HG03196 (cell line): ENCODE results near the gene ZFAND2A.
"Not testable (repeated sequence)": the region's sequence is repeated elsewhere in the genome, so short reads cannot be mapped to it uniquely, and the experiment has no call there.

Experiments used
- ATAC-seq: cut with Tn5 transposase; IDR thresholded peaks from one replicate; pipeline ENCODE4 v1.9.1; 2021; ENCODE audit not compliant: unreplicated experiment

Gene ZFAND2A

GRCh38 chr7:1175597-1175966 is 15.6 kb upstream of the ZFAND2A start:
- ATAC-seq, result no peak

GRCh38 chr7:1174881-1175596 is 15.0 kb upstream of the ZFAND2A start:
- ATAC-seq, result no peak

- ATAC-seq, result no peak
These were observed 14.0 kb upstream of the ZFAND2A start for GRCh38 chr7:1174002-1174401.

- ATAC-seq, result no peak
These were observed 12.9 kb upstream of the ZFAND2A start for GRCh38 chr7:1172666-1173523.

- ATAC-seq, result not testable (repeated sequence)
These were observed 11.5 kb upstream of the ZFAND2A start for GRCh38 chr7:1171516-1171915.

- no peak for ATAC-seq
These were observed 10.9 kb upstream of the ZFAND2A start for GRCh38 chr7:1170741-1171501.

- peak; percentile 76 for ATAC-seq
These were observed 9.7 kb upstream of the ZFAND2A start for GRCh38 chr7:1169409-1170368.

- no peak for ATAC-seq
These were observed 8.4 kb upstream of the ZFAND2A start for GRCh38 chr7:1168422-1168821.

- ATAC-seq, result no peak
These were observed 4.4 kb upstream of the ZFAND2A start for GRCh38 chr7:1164436-1164835.

GRCh38 chr7:1163121-1163520 is 3.1 kb upstream of the ZFAND2A start:
- ATAC-seq, result no peak

GRCh38 chr7:1160670-1161021 is 650 bp upstream of the ZFAND2A start:
- ATAC-seq, result no peak

GRCh38 chr7:1159231-1159630 is 765 bp downstream of the ZFAND2A start:
- not testable (repeated sequence) for ATAC-seq

- ATAC-seq, result no peak
These were observed 1.5 kb downstream of the ZFAND2A start for GRCh38 chr7:1158203-1159126.

GRCh38 chr7:1156782-1157535 is 3.0 kb downstream of the ZFAND2A start:
- no peak for ATAC-seq

GRCh38 chr7:1155818-1156781 is 3.9 kb downstream of the ZFAND2A start:
- not testable (repeated sequence) for ATAC-seq

- ATAC-seq, result no peak
These were observed 5.7 kb downstream of the ZFAND2A start for GRCh38 chr7:1154172-1154739.

- no peak for ATAC-seq
These were observed 7.5 kb downstream of the ZFAND2A start for GRCh38 chr7:1152492-1152891.
